Measurements from ENCODE around the gene ACOT4. TPM values are rescaled to one million over a fixed set of nuclear protein-coding genes. Genes with fewer than 3 reads are reported as not detected.
A peak's percentile ranks its signal among the peaks of the same experiment; 100 is the strongest.
"Not testable (repeated sequence)": the region's sequence is repeated elsewhere in the genome, so short reads cannot be mapped to it uniquely, and the experiment has no call there.

ACOT4 gene
- total RNA-seq, 2 experiments from 2014 or later, result not detected

DNA sequence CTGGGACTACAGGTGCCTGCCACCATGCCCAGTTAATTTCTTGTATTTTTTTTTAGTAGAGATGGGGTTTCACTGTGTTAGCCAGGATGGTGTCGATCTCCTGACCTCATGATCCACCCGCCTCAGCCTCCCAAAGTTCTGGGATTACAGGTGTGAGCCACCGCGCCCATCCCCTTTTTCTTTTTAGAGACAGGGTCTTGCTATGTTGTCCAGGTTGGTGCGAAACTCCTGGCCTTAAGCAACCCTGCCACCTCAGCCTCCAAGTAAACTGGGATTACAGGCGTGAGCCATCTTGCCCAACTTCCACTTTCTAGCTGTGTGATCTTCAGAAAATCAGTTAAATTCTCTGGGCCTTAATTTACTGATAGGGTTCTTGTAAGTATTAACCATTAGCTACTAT, 24.7 kb upstream of the ACOT4 start:
- H3K9me3 ChIP-seq (ENCODE audit: low read length); H2AFZ ChIP-seq (ENCODE audit: low read length); DNase-seq (ENCODE audit: low spot score); intact Hi-C loops (cut with micrococcal nuclease; ENCODE audit: unreplicated experiment); CTCF ChIA-PET (ENCODE audit: unreplicated experiment); H3K9me2 ChIP-seq (ENCODE audit: insufficient read depth, low read length); H3K36me3 ChIP-seq (ENCODE audit: insufficient read depth, low read length); H4K20me1 ChIP-seq (ENCODE audit: insufficient read depth, low read length); H3K4me2 ChIP-seq (ENCODE audit: low read length); H3K79me2 ChIP-seq (ENCODE audit: insufficient read depth, low read depth, low read length); H3K27ac ChIP-seq (ENCODE audit: low read depth, low read length, poor library complexity, severe bottlenecking); H3K4me3 ChIP-seq (ENCODE audit: low read depth, low read length, poor library complexity, severe bottlenecking); BruUV-seq (replicated peaks): not testable (repeated sequence)
- peaks cover 18% of the 10 kb centered on the region for H3K4me1 ChIP-seq (ENCODE audit: insufficient read depth, low read length, poor library complexity, severe bottlenecking)
- POLR2A ChIA-PET, result interaction anchor here (0.6 kb wide), 1 partner anchor 417 kb away, joined by 3 read pairs; no protein-coding TSS in a partner anchor

DNA sequence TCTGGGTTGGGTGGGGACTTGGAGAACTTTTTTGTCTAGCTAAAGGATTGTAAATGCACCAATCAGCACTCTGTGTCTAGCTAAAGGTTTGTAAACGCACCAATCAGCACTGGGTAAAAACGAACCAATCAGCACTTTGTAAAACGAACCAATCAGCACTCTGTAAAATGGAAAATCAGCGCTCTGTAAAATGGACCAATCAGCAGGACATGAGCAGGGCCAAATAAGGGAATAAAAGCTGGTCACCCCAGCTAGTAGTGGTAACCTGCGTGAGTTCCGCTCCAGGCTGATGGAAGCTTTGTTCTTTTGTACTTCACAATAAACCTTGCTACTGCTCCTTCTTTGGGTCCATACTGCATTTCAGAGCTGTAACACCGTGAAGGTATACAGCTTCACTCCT, 24.3 kb upstream of the ACOT4 start:
- intact Hi-C loops (cut with micrococcal nuclease; ENCODE audit: unreplicated experiment), result no loop called here

DNA sequence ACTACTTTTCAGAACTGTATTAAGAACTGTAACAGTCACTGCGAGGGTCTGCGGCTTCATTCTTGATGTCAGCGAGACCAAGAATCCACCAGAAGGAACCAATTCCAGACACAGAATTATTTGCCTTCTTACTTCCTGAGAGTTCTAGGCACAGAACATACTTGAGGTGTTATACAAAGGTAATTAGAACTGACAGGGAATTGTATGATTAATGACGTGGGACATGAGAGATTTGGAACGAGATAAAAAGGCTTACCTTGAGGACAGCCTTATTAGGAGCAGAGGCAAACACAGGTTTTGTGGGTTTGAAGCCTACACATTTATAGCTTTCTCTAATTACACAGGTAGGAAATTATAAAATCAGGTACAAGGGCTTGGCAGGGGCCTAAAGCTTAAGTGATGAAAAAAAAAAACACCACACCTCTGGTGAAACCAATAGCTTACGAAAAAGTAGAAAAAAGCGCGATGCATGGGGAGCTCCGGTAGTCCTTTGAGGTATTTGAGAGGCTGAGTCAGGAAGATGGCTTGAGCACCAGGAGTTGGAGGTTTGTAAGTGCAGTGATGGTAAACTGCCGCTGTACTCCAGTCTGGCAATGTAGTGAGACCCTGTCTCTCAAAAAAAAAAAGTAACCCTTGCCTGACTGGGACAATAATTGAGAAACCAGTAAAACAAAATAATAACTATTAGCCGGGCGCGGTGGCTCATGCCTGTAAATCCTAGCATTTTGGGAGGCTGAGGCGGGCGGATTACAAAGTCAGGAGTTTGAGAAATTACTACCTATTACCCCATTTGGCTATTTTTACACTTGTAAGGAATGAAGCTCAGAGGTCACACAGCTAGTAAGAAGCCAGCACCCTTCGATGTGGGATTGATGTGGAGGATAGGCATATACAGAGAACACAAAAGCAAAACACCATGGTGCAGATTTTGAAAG, 23.5 kb upstream of the ACOT4 start:
- BruUV-seq (replicated peaks), result no TSS peak
- peak overlapping the region; percentile 86; the same call in 1 of the 2 replicates for H2AFZ ChIP-seq (ENCODE audit: low read length)
- H3K9me3 ChIP-seq (ENCODE audit: low read length), result peaks cover 7% of the 10 kb centered on the region; the same call in 1 of the 2 replicates
- H3K4me2 ChIP-seq (ENCODE audit: low read length), result peak overlapping the region; percentile 98
- TF ChIP-seq, protein P1, sequence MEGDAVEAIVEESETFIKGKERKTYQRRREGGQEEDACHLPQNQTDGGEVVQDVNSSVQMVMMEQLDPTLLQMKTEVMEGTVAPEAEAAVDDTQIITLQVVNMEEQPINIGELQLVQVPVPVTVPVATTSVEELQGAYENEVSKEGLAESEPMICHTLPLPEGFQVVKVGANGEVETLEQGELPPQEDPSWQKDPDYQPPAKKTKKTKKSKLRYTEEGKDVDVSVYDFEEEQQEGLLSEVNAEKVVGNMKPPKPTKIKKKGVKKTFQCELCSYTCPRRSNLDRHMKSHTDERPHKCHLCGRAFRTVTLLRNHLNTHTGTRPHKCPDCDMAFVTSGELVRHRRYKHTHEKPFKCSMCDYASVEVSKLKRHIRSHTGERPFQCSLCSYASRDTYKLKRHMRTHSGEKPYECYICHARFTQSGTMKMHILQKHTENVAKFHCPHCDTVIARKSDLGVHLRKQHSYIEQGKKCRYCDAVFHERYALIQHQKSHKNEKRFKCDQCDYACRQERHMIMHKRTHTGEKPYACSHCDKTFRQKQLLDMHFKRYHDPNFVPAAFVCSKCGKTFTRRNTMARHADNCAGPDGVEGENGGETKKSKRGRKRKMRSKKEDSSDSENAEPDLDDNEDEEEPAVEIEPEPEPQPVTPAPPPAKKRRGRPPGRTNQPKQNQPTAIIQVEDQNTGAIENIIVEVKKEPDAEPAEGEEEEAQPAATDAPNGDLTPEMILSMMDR (conservative IDR thresholded peaks at IDR 0.05; ENCODE audit: low read length), result no peak
- no peak for TF ChIP-seq EZH2phosphoT487 (IDR thresholded peaks at IDR 0.05; ENCODE audit: borderline replicate concordance, low read depth, low read length)
- peaks cover 18% of the 10 kb centered on the region for H3K4me1 ChIP-seq (ENCODE audit: insufficient read depth, low read length, poor library complexity, severe bottlenecking)
- H3K79me2 ChIP-seq (ENCODE audit: insufficient read depth, low read depth, low read length), result peaks cover 7% of the 10 kb centered on the region; the same call in 1 of the 2 replicates
- POLR2A ChIA-PET, result interaction anchor here (0.6 to 1.4 kb wide), 6 partner anchors 69 to 544 kb away, joined by 3 to 4 read pairs (median 3); no protein-coding TSS in a partner anchor
- DNase-seq (ENCODE audit: low spot score), result no peak
- intact Hi-C loops (cut with micrococcal nuclease; ENCODE audit: unreplicated experiment), result no loop called here
- H4K20me1 ChIP-seq (ENCODE audit: insufficient read depth, low read length), result no peaks in the 10 kb centered on the region
- CTCF ChIA-PET (ENCODE audit: unreplicated experiment), result no interaction called here
- peak overlapping the region; percentile 73 for H3K4me3 ChIP-seq (ENCODE audit: low read depth, low read length, poor library complexity, severe bottlenecking)
- no peaks in the 10 kb centered on the region for H3K9me2 ChIP-seq (ENCODE audit: insufficient read depth, low read length)
- H3K36me3 ChIP-seq (ENCODE audit: insufficient read depth, low read length), result peaks cover 3% of the 10 kb centered on the region; the same call in 1 of the 2 replicates
- no peak overlapping the region for H3K27ac ChIP-seq (ENCODE audit: low read depth, low read length, poor library complexity, severe bottlenecking)

More for the DNA sequence above, 24.3 kb upstream of the ACOT4 start:
- peaks cover 18% of the 10 kb centered on the region for H3K4me1 ChIP-seq (ENCODE audit: insufficient read depth, low read length, poor library complexity, severe bottlenecking)
- H3K9me2 ChIP-seq (ENCODE audit: insufficient read depth, low read length), result no peaks in the 10 kb centered on the region
- H3K79me2 ChIP-seq (ENCODE audit: insufficient read depth, low read depth, low read length), result peaks cover 7% of the 10 kb centered on the region; the same call in 1 of the 2 replicates
- H3K9me3 ChIP-seq (ENCODE audit: low read length), result peaks cover 7% of the 10 kb centered on the region; the same call in 1 of the 2 replicates
- H4K20me1 ChIP-seq (ENCODE audit: insufficient read depth, low read length), result no peaks in the 10 kb centered on the region
- no peak for DNase-seq (ENCODE audit: low spot score)
- H2AFZ ChIP-seq (ENCODE audit: low read length), result no peak overlapping the region
- no TSS peak for BruUV-seq (replicated peaks)
- H3K4me2 ChIP-seq (ENCODE audit: low read length), result 0 out of 2 replicates have a peak overlapping the region, but pooled peaks have one; percentile 98
- ChIA-PET CTCF (ENCODE audit: unreplicated experiment) (no interaction called here), POLR2A (interaction anchor here (0.6 kb wide), 1 partner anchor 417 kb away, joined by 3 read pairs; no protein-coding TSS in a partner anchor)
- peaks cover 3% of the 10 kb centered on the region; the same call in 1 of the 2 replicates for H3K36me3 ChIP-seq (ENCODE audit: insufficient read depth, low read length)
- TF ChIP-seq EZH2phosphoT487 (IDR thresholded peaks at IDR 0.05; ENCODE audit: borderline replicate concordance, low read depth, low read length), result no peak
- TF ChIP-seq, protein P1 (conservative IDR thresholded peaks at IDR 0.05; ENCODE audit: low read length), result no peak
- no peak overlapping the region for H3K4me3 ChIP-seq (ENCODE audit: low read depth, low read length, poor library complexity, severe bottlenecking)
- no peak overlapping the region for H3K27ac ChIP-seq (ENCODE audit: low read depth, low read length, poor library complexity, severe bottlenecking)

DNA sequence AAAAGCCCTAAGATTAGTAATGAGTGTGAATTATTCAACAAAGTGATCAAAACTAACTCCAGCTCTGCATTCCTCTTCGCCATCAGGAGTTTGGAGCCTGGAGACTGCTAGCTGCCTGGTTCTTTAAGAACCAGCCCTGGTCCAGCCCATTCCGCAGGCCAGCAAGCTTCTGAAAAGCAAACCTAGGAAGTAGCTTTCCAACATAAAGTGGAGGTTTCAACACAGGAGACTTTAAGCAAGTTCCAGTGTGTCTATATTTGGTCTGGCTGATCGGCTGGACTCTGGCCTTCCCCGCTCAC, 22.8 kb upstream of the ACOT4 start:
- intact Hi-C loops (cut with micrococcal nuclease; ENCODE audit: unreplicated experiment), result not testable (repeated sequence)

More for the DNA sequence above, 22.8 kb upstream of the ACOT4 start:
- POLR2A ChIA-PET, result interaction anchor here (0.6 to 1.4 kb wide), 6 partner anchors 69 to 544 kb away, joined by 3 to 4 read pairs (median 3); no protein-coding TSS in a partner anchor
- H3K4me3 ChIP-seq (ENCODE audit: low read depth, low read length, poor library complexity, severe bottlenecking), result peak overlapping the region; percentile 73
- H3K4me2 ChIP-seq (ENCODE audit: low read length), result peak overlapping the region; percentile 98
- peaks cover 18% of the 10 kb centered on the region for H3K4me1 ChIP-seq (ENCODE audit: insufficient read depth, low read length, poor library complexity, severe bottlenecking)
- H3K9me2 ChIP-seq (ENCODE audit: insufficient read depth, low read length); H4K20me1 ChIP-seq (ENCODE audit: insufficient read depth, low read length); H3K36me3 ChIP-seq (ENCODE audit: insufficient read depth, low read length); H3K79me2 ChIP-seq (ENCODE audit: insufficient read depth, low read depth, low read length); DNase-seq (ENCODE audit: low spot score); CTCF ChIA-PET (ENCODE audit: unreplicated experiment); H3K9me3 ChIP-seq (ENCODE audit: low read length): not testable (repeated sequence)
- BruUV-seq (replicated peaks), result TSS peak; percentile 80
- peak overlapping the region; percentile 55 for H3K27ac ChIP-seq (ENCODE audit: low read depth, low read length, poor library complexity, severe bottlenecking)
- H2AFZ ChIP-seq (ENCODE audit: low read length), result peak overlapping the region; percentile 86; the same call in 1 of the 2 replicates

All from OCI-LY7 (cell line).